IMR-90 (cell line): ENCODE measurements around the gene CHST8.

Experiments used
- ELK1 ChIP-seq: fragments of 150-350 bp; IDR thresholded peaks from 2 replicates; pipeline ENCODE4 v1.6.1; 2016; ENCODE audit warnings: low read depth, mild to moderate bottlenecking, low read length, moderate library complexity, borderline replicate concordance
- FOS ChIP-seq: fragments of 150-350 bp; IDR thresholded peaks from 2 replicates; pipeline ENCODE4 v1.6.1; 2016; ENCODE audit warnings: low read depth, low read length
- MAFK ChIP-seq: IDR thresholded peaks from 2 replicates; pipeline ENCODE4 v1.6.1; 2012; ENCODE audit warnings: low read depth, low read length, improper control_type of control experiment
- MXI1 ChIP-seq: IDR thresholded peaks from 2 replicates; pipeline ENCODE4 v1.6.1; 2012; ENCODE audit warnings: low read depth, mild to moderate bottlenecking, low read length, moderate library complexity, borderline replicate concordance
- POLR2A ChIP-seq: IDR thresholded peaks from 2 replicates; pipeline ENCODE4 v1.6.1; 2012; ENCODE audit warnings: mild to moderate bottlenecking, low read depth, low read length
- RAD21 ChIP-seq: IDR thresholded peaks from 2 replicates; pipeline ENCODE4 v1.6.1; 2012; ENCODE audit warnings: low read length, improper control_type of control experiment
- RCOR1 ChIP-seq: IDR thresholded peaks from 2 replicates; pipeline ENCODE4 v1.6.1; 2012; ENCODE audit warnings: mild to moderate bottlenecking, low read length, improper control_type of control experiment; ENCODE audit not compliant: insufficient replicate concordance
- USF2 ChIP-seq: fragments of 150-350 bp; IDR thresholded peaks from 2 replicates; pipeline ENCODE4 v1.6.1; 2017; ENCODE audit warnings: mild to moderate bottlenecking, antibody characterized with exemption, low read length, low read depth
- TF ChIP-seq, protein P1 (sequence below): conservative IDR thresholded peaks from 2 replicates; pipeline ENCODE4 v1.5.1; 2012; ENCODE audit warnings: mild to moderate bottlenecking, low read depth, low read length, improper control_type of control experiment

- no peak for TF ChIP-seq ELK1
- TF ChIP-seq USF2 = no peak
- TF ChIP-seq MXI1 = no peak
- TF ChIP-seq, protein P1, sequence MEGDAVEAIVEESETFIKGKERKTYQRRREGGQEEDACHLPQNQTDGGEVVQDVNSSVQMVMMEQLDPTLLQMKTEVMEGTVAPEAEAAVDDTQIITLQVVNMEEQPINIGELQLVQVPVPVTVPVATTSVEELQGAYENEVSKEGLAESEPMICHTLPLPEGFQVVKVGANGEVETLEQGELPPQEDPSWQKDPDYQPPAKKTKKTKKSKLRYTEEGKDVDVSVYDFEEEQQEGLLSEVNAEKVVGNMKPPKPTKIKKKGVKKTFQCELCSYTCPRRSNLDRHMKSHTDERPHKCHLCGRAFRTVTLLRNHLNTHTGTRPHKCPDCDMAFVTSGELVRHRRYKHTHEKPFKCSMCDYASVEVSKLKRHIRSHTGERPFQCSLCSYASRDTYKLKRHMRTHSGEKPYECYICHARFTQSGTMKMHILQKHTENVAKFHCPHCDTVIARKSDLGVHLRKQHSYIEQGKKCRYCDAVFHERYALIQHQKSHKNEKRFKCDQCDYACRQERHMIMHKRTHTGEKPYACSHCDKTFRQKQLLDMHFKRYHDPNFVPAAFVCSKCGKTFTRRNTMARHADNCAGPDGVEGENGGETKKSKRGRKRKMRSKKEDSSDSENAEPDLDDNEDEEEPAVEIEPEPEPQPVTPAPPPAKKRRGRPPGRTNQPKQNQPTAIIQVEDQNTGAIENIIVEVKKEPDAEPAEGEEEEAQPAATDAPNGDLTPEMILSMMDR = no peak
- TF ChIP-seq POLR2A = no peak
- no peak for TF ChIP-seq RAD21
- no peak for TF ChIP-seq RCOR1
- TF ChIP-seq FOS = no peak
- no peak for TF ChIP-seq MAFK
Measured at GRCh38 chr19:33686687-33687480, 65.1 kb downstream of the CHST8 start.
